BJ (cell line): ENCODE data around the gene OR11H7. TPM values are rescaled to one million over a fixed set of nuclear protein-coding genes. Genes with fewer than 3 reads are reported as not detected.
A peak's percentile ranks its signal among the peaks of the same experiment; 100 is the strongest.
"Not testable (repeated sequence)": the region's sequence is repeated elsewhere in the genome, so short reads cannot be mapped to it uniquely, and the experiment has no call there.

Source experiments
- CTCF ChIA-PET: fragments of 350-600 bp; formaldehyde crosslinking; extraction: SDS; loops from one replicate; lab custom pipeline; 2021; ENCODE audit warnings: antibody characterized with exemption, inconsistent platforms; lab: Yijun Ruan, JAX
- POLR2A ChIA-PET: fragments of 300-600 bp; sonication (Branson Sonifier 250); formaldehyde crosslinking; extraction: SDS; loops from one replicate; lab custom pipeline; 2021; ENCODE audit warnings: antibody characterized with exemption; lab: Charles Lee
- DNase-seq: peaks from one replicate; pipeline ENCODE4 v3.0.0-alpha.2; 2011; ENCODE audit warnings: low read depth
- H3K27me3 ChIP-seq: 2 replicates; pipeline ENCODE4 v1.6.0; 2011; ENCODE audit warnings: low read length; ENCODE audit not compliant: control insufficient read depth, insufficient read depth
- H3K36me3 ChIP-seq: 2 replicates; pipeline ENCODE4 v1.5.1; 2011; ENCODE audit warnings: low read length; ENCODE audit not compliant: control insufficient read depth, insufficient read depth
- H3K4me3 ChIP-seq: 2 replicates; pipeline ENCODE4 v1.5.1; 2011; ENCODE audit warnings: low read depth, mild to moderate bottlenecking, control low read depth, low read length
- CTCF ChIP-seq: IDR thresholded peaks from 2 replicates; pipeline ENCODE4 v1.5.1; 2011; ENCODE audit warnings: low read depth, mild to moderate bottlenecking, control low read depth, inconsistent platforms, low read length, moderate library complexity; ENCODE audit not compliant: insufficient read depth
- polyA plus RNA-seq: library from polyadenylated mRNA; depleted of rRNA; stranded (reverse); fragments of >200 nt; gene quantifications from 2 replicates; pipeline ENCODE4 v1.2.3, GENCODE V29; 2011

The OR11H7 gene
- polyA plus RNA-seq, 1 experiment: not detected

- ChIA-PET POLR2A (no interaction called here), CTCF (no interaction called here)
- no peaks in the 10 kb centered on the region for H3K36me3 ChIP-seq
- no peaks in the 10 kb centered on the region for H3K27me3 ChIP-seq
- TF ChIP-seq CTCF: no peak
- no peak within 1 kb of the TSS for H3K4me3 ChIP-seq
- DNase-seq: no peak
These were observed 5.4 kb upstream of the OR11H7 start, which contains the start of gene OR11H6 for GRCh38 chr14:20223410-20223809. TSS of gene OR11H6 (plus strand) at chr14:20223710. CDS start at chr14:20223710, 0 bp downstream.

- H3K27me3 ChIP-seq, POLR2A ChIA-PET, CTCF ChIA-PET, H3K36me3 ChIP-seq, H3K4me3 ChIP-seq, DNase-seq: not testable (repeated sequence)
These were observed 6.6 kb downstream of the OR11H7 start for GRCh38 chr14:20235415-20235814.

- no peak overlapping the region for H3K4me3 ChIP-seq
- ChIA-PET POLR2A (no interaction called here), CTCF (no interaction called here)
These were observed 19.0 kb downstream of the OR11H7 start for GRCh38 chr14:20247646-20248246.

GRCh38 chr14:20262642-20263128 lies 33.9 kb downstream of the OR11H7 start:
- no peak overlapping the region for H3K4me3 ChIP-seq
- peak; percentile 26 for DNase-seq
- ChIA-PET CTCF (no interaction called here), POLR2A (no interaction called here)
- H3K36me3 ChIP-seq: no peaks in the 10 kb centered on the region
- no peaks in the 10 kb centered on the region for H3K27me3 ChIP-seq
- no peak for TF ChIP-seq CTCF

More at GRCh38 chr14:20247646-20248246, 19.0 kb downstream of the OR11H7 start:
- no peak for TF ChIP-seq CTCF
- no peak for DNase-seq
- H3K27me3 ChIP-seq: no peaks in the 10 kb centered on the region
- no peaks in the 10 kb centered on the region for H3K36me3 ChIP-seq

GRCh38 chr14:20264361-20264760 lies 35.6 kb downstream of the OR11H7 start:
- H3K4me3 ChIP-seq, DNase-seq, POLR2A ChIA-PET, H3K36me3 ChIP-seq, H3K27me3 ChIP-seq: not testable (repeated sequence)
- CTCF ChIA-PET: interaction anchor here (0.6 to 1.7 kb wide), 2 partner anchors 11 to 443 kb away, joined by 3 read pairs; no protein-coding TSS in a partner anchor

- Histone ChIP-seq H3K27me3 (no peaks in the 10 kb centered on the region), H3K4me3 (no peak overlapping the region), H3K36me3 (no peaks in the 10 kb centered on the region)
- ChIA-PET POLR2A (no interaction called here), CTCF (no interaction called here)
- no peak for TF ChIP-seq CTCF
- DNase-seq: no peak
These were observed 45.3 kb downstream of the OR11H7 start for GRCh38 chr14:20274062-20274461.
